Esophagus muscularis mucosa (tissue), 3 donors: ENCODE measurements around the gene PTPRN2.

Experiments
- CTCF ChIP-seq, 3 experiments: fragments of 200-600 bp in 2 of 3; fragments of 450-650 bp in 1 of 3; sonication (generic) in 2 of 3; IDR thresholded peaks; one replicate each; pipeline ENCODE4 v1.5.1; 2017 to 2019; ENCODE audit warnings: antibody characterized with exemption in 3 of 3, mild to moderate bottlenecking in 2 of 3, moderate library complexity in 1 of 3
- POLR2A ChIP-seq: fragments of 450-650 bp; IDR thresholded peaks from one replicate; pipeline ENCODE4 v1.6.1; 2017; ENCODE audit warnings: antibody characterized with exemption, moderate library complexity, mild to moderate bottlenecking, low read depth
- POLR2AphosphoS5 ChIP-seq, 2 donors: sonication (generic); formaldehyde crosslinking; IDR thresholded peaks; one replicate each; pipeline ENCODE4 v1.6.1; 2017; ENCODE audit warnings: antibody characterized with exemption in 2 of 2

- no peak for TF ChIP-seq CTCF (IDR thresholded peaks at IDR 0.05)
- TF ChIP-seq POLR2A = no peak
- no peak for TF ChIP-seq POLR2AphosphoS5 (IDR thresholded peaks at IDR 0.05)
These were observed 95.3 kb downstream of the PTPRN2 start for GRCh38 chr7:158492367-158492764.
